Glutamatergic neuron (in vitro differentiated cells): ENCODE measurements around the gene RFX2. TPM values are rescaled to one million over a fixed set of nuclear protein-coding genes. Genes with fewer than 3 reads are reported as not detected.

Source experiments
- DNase-seq: peaks from one replicate; pipeline ENCODE4 v3.0.0; 2022
- H3K27ac Mint-ChIP-seq: one replicate; pipeline ENCODE4 v1.8.0; 2020; ENCODE audit warnings: mild to moderate bottlenecking, mixed read lengths, inconsistent platforms; ENCODE audit not compliant: unreplicated experiment
- H3K27me3 Mint-ChIP-seq: one replicate; pipeline ENCODE4 v1.8.0; 2020; ENCODE audit warnings: mild to moderate bottlenecking, moderate library complexity, mixed read lengths, inconsistent platforms; ENCODE audit not compliant: unreplicated experiment
- H3K36me3 Mint-ChIP-seq: one replicate; pipeline ENCODE4 v1.8.0; 2020; ENCODE audit warnings: mild to moderate bottlenecking, mixed read lengths, inconsistent platforms; ENCODE audit not compliant: unreplicated experiment
- H3K4me1 Mint-ChIP-seq: one replicate; pipeline ENCODE4 v1.8.0; 2020; ENCODE audit warnings: mild to moderate bottlenecking, low read depth, mixed read lengths, inconsistent platforms; ENCODE audit not compliant: unreplicated experiment
- H3K4me3 Mint-ChIP-seq: one replicate; pipeline ENCODE4 v1.8.0; 2020; ENCODE audit warnings: mild to moderate bottlenecking, mixed read lengths, inconsistent platforms; ENCODE audit not compliant: unreplicated experiment
- H3K9me3 Mint-ChIP-seq: one replicate; pipeline ENCODE4 v1.8.0; 2020; ENCODE audit warnings: mild to moderate bottlenecking, moderate library complexity, mixed read lengths, inconsistent platforms; ENCODE audit not compliant: unreplicated experiment
- total RNA-seq: library from RNA; stranded (reverse); fragmentation: NEBNext Ultra II Directional; extraction: Animal tissue kit (Norgen Biotek cat#: 25700); gene quantifications from one replicate; pipeline ENCODE4 v1.2.1, GENCODE V29; 2021; ENCODE audit not compliant: unreplicated experiment
- TF ChIP-seq, protein P1 (sequence below): fragments of 200-600 bp; sonication (generic); IDR thresholded peaks from one replicate; pipeline ENCODE4 v1.5.0; 2021; ENCODE audit not compliant: partially characterized antibody, unreplicated experiment

RFX2 gene
- total RNA-seq, 1 donor from 2014 or later: 4.3 TPM

DNA sequence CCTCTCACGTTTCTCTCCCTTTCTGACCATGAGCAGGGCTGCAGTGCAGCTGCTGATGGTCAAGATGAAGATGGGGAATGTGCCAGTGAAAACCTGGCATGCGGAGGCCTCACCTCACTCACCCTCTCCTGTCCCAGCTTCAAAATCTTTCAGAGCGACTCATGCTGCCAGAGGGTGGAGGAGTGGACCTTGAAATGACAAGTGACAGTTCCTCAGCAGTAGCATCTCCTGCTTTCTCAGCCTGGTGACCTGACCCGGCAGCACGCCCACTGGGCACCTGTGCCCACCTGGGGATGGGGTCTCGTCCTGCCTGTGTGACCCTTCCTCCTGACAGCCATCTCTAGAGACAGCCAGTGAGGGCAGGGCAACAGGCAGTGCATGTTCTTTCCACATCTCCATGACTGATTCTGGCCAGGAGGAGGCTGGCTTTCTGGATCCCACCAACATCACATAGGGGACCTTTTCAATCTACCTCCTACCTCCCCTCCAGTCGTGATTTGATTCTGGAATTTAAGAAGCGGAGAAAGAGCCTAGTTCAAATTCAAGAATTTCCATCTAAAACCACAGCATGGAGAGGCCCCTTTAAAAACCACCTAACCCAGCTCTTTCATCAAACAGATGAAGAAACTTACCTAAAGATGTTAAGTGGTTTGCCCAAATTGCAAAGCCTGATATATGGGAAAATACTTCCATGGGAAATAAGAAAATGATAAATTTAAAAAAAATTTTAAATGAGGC, 45.8 kb downstream of the RFX2 start:
- Mint-ChIP-seq H3K4me3 (no peak overlapping the region), H3K27ac (no peak overlapping the region), H3K36me3 (peaks cover 6% of the 10 kb centered on the region), H3K9me3 (peaks cover 7% of the 10 kb centered on the region), H3K4me1 (peaks cover 12% of the 10 kb centered on the region), H3K27me3 (peaks cover 7% of the 10 kb centered on the region)
- TF ChIP-seq, protein P1, sequence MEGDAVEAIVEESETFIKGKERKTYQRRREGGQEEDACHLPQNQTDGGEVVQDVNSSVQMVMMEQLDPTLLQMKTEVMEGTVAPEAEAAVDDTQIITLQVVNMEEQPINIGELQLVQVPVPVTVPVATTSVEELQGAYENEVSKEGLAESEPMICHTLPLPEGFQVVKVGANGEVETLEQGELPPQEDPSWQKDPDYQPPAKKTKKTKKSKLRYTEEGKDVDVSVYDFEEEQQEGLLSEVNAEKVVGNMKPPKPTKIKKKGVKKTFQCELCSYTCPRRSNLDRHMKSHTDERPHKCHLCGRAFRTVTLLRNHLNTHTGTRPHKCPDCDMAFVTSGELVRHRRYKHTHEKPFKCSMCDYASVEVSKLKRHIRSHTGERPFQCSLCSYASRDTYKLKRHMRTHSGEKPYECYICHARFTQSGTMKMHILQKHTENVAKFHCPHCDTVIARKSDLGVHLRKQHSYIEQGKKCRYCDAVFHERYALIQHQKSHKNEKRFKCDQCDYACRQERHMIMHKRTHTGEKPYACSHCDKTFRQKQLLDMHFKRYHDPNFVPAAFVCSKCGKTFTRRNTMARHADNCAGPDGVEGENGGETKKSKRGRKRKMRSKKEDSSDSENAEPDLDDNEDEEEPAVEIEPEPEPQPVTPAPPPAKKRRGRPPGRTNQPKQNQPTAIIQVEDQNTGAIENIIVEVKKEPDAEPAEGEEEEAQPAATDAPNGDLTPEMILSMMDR: no peak
- DNase-seq: no peak

DNA sequence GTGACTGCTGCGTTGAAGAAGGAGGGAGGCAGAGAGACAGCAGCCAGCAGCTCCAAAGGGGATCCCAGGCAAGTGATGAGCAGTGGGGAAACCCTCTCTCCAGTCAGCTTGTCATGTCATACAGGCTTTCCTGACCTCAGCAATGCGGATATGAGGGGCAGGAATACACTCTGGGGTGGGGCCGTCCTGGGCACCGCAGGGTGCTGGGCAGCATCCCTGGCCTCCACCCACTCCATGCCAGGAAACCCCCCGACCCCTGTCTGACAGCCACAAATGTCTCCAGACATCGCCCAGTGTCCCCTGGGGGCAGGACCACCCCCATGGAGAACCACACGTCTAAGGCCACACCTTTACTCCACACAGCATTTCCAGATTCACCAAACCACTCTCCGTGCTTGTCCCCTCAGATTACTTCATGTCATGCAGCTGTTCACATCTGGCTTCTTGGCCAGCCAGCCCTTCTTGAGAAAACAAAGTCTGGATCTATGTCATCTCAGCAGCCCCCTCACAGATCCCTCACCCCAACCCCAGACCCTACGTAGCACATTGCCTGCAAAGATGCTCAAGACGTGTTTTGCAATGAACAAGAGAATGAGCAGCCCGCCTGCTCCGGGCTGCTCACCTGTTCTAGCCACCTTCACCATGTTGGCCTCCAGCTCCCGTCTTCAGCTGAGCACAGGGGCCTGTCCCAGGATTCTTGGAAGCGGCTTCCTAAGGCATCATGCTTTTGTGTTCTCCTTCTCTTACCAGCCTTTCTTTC, 46.5 kb downstream of the RFX2 start:
- TF ChIP-seq, protein P1: no peak
- peaks cover 7% of the 10 kb centered on the region for H3K9me3 Mint-ChIP-seq
- H3K27me3 Mint-ChIP-seq: peaks cover 4% of the 10 kb centered on the region
- peaks cover 12% of the 10 kb centered on the region for H3K4me1 Mint-ChIP-seq
- peaks cover 6% of the 10 kb centered on the region for H3K36me3 Mint-ChIP-seq
- no peak overlapping the region for H3K4me3 Mint-ChIP-seq
- no peak for DNase-seq
- H3K27ac Mint-ChIP-seq: no peak overlapping the region

DNA sequence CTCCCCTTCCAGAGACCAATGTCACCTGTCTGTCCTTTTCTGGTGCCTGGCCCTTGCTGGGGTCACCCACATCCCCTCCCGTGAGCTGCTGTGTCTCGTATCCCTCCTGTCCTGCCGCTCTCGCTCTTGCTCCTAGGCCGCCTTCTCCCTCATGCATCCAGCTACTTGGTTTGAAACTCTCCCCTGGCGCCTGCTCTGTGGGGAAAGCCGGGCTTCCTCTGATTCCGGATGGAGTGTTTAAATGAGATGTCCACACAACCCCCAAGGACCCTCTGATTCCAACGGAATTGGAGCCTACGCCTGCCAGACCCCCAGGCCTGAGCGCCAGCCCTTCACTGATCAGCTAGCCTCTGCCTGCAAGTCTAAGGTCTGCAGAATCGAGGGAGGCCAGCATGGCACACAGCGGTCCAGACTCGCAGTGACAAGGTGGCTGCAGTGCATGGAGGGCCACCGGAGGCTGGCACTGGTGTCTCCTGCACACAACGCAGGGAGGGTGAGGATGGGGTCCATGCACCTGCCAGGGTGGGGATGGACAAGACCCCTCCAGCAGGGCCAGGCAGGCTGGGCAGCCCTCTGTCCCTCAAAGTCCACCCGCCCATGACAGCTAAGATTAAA, 47.2 kb downstream of the RFX2 start:
- Mint-ChIP-seq H3K4me3 (no peak overlapping the region), H3K9me3 (peaks cover 9% of the 10 kb centered on the region), H3K36me3 (peaks cover 6% of the 10 kb centered on the region), H3K27ac (no peak overlapping the region), H3K27me3 (peaks cover 4% of the 10 kb centered on the region), H3K4me1 (peaks cover 13% of the 10 kb centered on the region)
- DNase-seq: no peak
- TF ChIP-seq, protein P1: no peak

DNA sequence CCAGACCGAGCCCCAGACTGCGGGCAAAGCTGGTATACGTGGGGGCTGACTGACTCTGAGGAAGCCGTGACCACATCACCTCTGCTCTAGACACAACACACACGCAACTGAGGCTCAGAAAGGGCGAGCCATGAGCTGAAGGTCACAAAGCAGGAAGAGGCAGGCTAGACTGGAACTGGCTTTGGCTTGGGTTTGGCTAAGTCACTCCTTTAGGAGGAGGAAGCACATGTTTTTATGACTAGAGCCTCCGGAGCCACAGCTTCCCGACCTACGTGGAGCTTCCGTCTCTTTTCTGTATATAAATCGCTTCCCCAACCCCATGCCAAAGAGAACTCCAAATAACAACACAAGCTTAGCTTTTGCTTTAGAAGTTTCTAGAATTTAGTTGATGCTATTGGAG, 48.0 kb downstream of the RFX2 start:
- Mint-ChIP-seq H3K27ac (no peak overlapping the region), H3K4me1 (peaks cover 19% of the 10 kb centered on the region), H3K9me3 (peaks cover 10% of the 10 kb centered on the region), H3K27me3 (peaks cover 4% of the 10 kb centered on the region), H3K36me3 (peaks cover 6% of the 10 kb centered on the region), H3K4me3 (no peak overlapping the region)
- TF ChIP-seq, protein P1: no peak
- DNase-seq: no peak
